SK-N-SH treated with all-trans-retinoic acid at 6 μM for 48 hours (cell line): ENCODE measurements around the gene DPYSL3.
A peak's percentile ranks its signal among the peaks of the same experiment; 100 is the strongest.

ENCODE experiments used
- ATAC-seq: fragments of 200-7000 bp; cut with Tn5 transposase; 3 replicates; pipeline ENCODE4 v1.9.1; 2020; ENCODE audit warnings: mild to moderate bottlenecking, moderate library complexity
- ARNTL ChIP-seq: fragments of 450-650 bp; formaldehyde crosslinking; IDR thresholded peaks from 2 replicates; pipeline ENCODE4 v1.5.0; 2020; ENCODE audit warnings: low read depth, mild to moderate bottlenecking, moderate library complexity, borderline replicate concordance
- BACH2 ChIP-seq: fragments of 250-450 bp; sonication (Bioruptor Pico); IDR thresholded peaks from 2 replicates; pipeline ENCODE4 v1.9.0; 2021; ENCODE audit warnings: mild to moderate bottlenecking, borderline replicate concordance
- CSDC2 ChIP-seq: fragments of 250-450 bp; sonication (Bioruptor Pico); IDR thresholded peaks from 2 replicates; pipeline ENCODE4 v1.5.0; 2020; ENCODE audit warnings: mild to moderate bottlenecking, moderate library complexity
- CSRNP3 ChIP-seq: fragments of 250-450 bp; sonication (Bioruptor Pico); IDR thresholded peaks from 2 replicates; pipeline ENCODE4 v1.5.1; 2021; ENCODE audit warnings: mild to moderate bottlenecking, moderate library complexity
- ESRRG ChIP-seq: fragments of 250-450 bp; sonication (Bioruptor Pico); IDR thresholded peaks from 2 replicates; pipeline ENCODE4 v1.6.1; 2021; ENCODE audit warnings: mild to moderate bottlenecking
- GLIS3 ChIP-seq: fragments of 250-450 bp; sonication (Bioruptor Pico); IDR thresholded peaks from 2 replicates; pipeline ENCODE4 v1.5.0; 2020; ENCODE audit warnings: mild to moderate bottlenecking, moderate library complexity
- ISL1 ChIP-seq: fragments of 250-450 bp; sonication (Bioruptor Pico); IDR thresholded peaks from 2 replicates; pipeline ENCODE4 v2.1.2; 2022; ENCODE audit warnings: mild to moderate bottlenecking, moderate library complexity
- OSR1 ChIP-seq: fragments of 250-450 bp; sonication (Bioruptor Pico); IDR thresholded peaks from 2 replicates; pipeline ENCODE4 v1.8.0; 2022; ENCODE audit warnings: moderate library complexity, mild to moderate bottlenecking, inconsistent platforms
- PATZ1 ChIP-seq: fragments of 250-450 bp; sonication (Bioruptor Pico); IDR thresholded peaks from 2 replicates; pipeline ENCODE4 v1.8.0; 2020; ENCODE audit warnings: mild to moderate bottlenecking, moderate library complexity, borderline replicate concordance
- POU6F1 ChIP-seq: fragments of 250-450 bp; sonication (Bioruptor Pico); IDR thresholded peaks from 2 replicates; pipeline ENCODE4 v1.8.0; 2021; ENCODE audit warnings: low read depth, mild to moderate bottlenecking, moderate library complexity, borderline replicate concordance
- PPARA ChIP-seq: fragments of 250-450 bp; sonication (Bioruptor Pico); IDR thresholded peaks from 2 replicates; pipeline ENCODE4 v1.5.0; 2020; ENCODE audit warnings: mild to moderate bottlenecking, borderline replicate concordance
- RARB ChIP-seq: fragments of 250-450 bp; sonication (Bioruptor Pico); IDR thresholded peaks from 2 replicates; pipeline ENCODE4 v1.8.0; 2021; ENCODE audit warnings: mild to moderate bottlenecking, moderate library complexity
- SNAI2 ChIP-seq: fragments of 250-450 bp; sonication (Bioruptor Pico); IDR thresholded peaks from 2 replicates; pipeline ENCODE4 v1.5.0; 2020; ENCODE audit warnings: mild to moderate bottlenecking, moderate library complexity
- TCF4 ChIP-seq: fragments of 250-450 bp; sonication (Bioruptor Pico); IDR thresholded peaks from 2 replicates; pipeline ENCODE4 v1.8.0; 2021; ENCODE audit warnings: mild to moderate bottlenecking, moderate library complexity, borderline replicate concordance
- TOX ChIP-seq: fragments of 250-450 bp; sonication (Bioruptor Pico); IDR thresholded peaks from 2 replicates; pipeline ENCODE4 v1.8.0; 2021; ENCODE audit warnings: mild to moderate bottlenecking, moderate library complexity, borderline replicate concordance
- TSHZ2 ChIP-seq: fragments of 250-450 bp; sonication (Bioruptor Pico); IDR thresholded peaks from 2 replicates; pipeline ENCODE4 v1.5.0; 2020; ENCODE audit warnings: mild to moderate bottlenecking, moderate library complexity
- ZC3H10 ChIP-seq: fragments of 250-450 bp; sonication (Bioruptor Pico); IDR thresholded peaks from 2 replicates; pipeline ENCODE4 v1.5.1; 2021; ENCODE audit warnings: mild to moderate bottlenecking, moderate library complexity
- ZFP3 ChIP-seq: fragments of 250-450 bp; sonication (Bioruptor Pico); IDR thresholded peaks from 2 replicates; pipeline ENCODE4 v1.5.0; 2020; ENCODE audit warnings: mild to moderate bottlenecking, moderate library complexity
- ZFP30 ChIP-seq: fragments of 450-650 bp; formaldehyde crosslinking; IDR thresholded peaks from 2 replicates; pipeline ENCODE4 v1.5.0; 2022; ENCODE audit warnings: mild to moderate bottlenecking, moderate library complexity
- ZNF565 ChIP-seq: fragments of 450-650 bp; formaldehyde crosslinking; conservative IDR thresholded peaks from 2 replicates; pipeline ENCODE4 v1.5.0; 2020; ENCODE audit warnings: low read depth, mild to moderate bottlenecking, moderate library complexity
- ZNF70 ChIP-seq: fragments of 450-650 bp; formaldehyde crosslinking; IDR thresholded peaks from 2 replicates; pipeline ENCODE4 v1.5.0; 2020; ENCODE audit warnings: mild to moderate bottlenecking, moderate library complexity
- ZNF8 ChIP-seq: fragments of 450-650 bp; formaldehyde crosslinking; IDR thresholded peaks from 2 replicates; pipeline ENCODE4 v1.5.0; 2020; ENCODE audit warnings: mild to moderate bottlenecking, moderate library complexity
- TF ChIP-seq, protein P1 (sequence below): fragments of 250-450 bp; sonication (Bioruptor Pico); IDR thresholded peaks from 2 replicates; pipeline ENCODE4 v1.5.1; 2020; ENCODE audit warnings: low read depth, mild to moderate bottlenecking, moderate library complexity

Gene DPYSL3

GRCh38 chr5:147555176-147555575 is 45.3 kb upstream of the DPYSL3 start:
- ATAC-seq = no peak
- TF ChIP-seq TSHZ2 (CRISPR knock-in tag) (no peak), ZC3H10 (CRISPR knock-in tag) (no peak), ZFP30 (no peak)

GRCh38 chr5:147554261-147554817 is 44.5 kb upstream of the DPYSL3 start:
- ATAC-seq = peak; percentile 89
- TF ChIP-seq ZFP3 (CRISPR knock-in tag) = peak; percentile 58; the same call in 1 of the 2 replicates
- 0 out of 2 replicates have a peak, but pooled peaks have one; percentile 26 for TF ChIP-seq TSHZ2 (CRISPR knock-in tag)
- TF ChIP-seq CSRNP3 (CRISPR knock-in tag) = peak; percentile 43; the same call in 1 of the 2 replicates
- TF ChIP-seq BACH2 (CRISPR knock-in tag) = no peak
- 0 out of 2 replicates have a peak, but pooled peaks have one; percentile 74 for TF ChIP-seq ESRRG (CRISPR knock-in tag)
- peak; percentile 65; the same call in 1 of the 2 replicates for TF ChIP-seq ZFP30
- TF ChIP-seq PATZ1 (CRISPR knock-in tag) = peak; percentile 81; the same call in 1 of the 2 replicates
- no peak for TF ChIP-seq OSR1 (CRISPR knock-in tag)
- TF ChIP-seq ISL1 (CRISPR knock-in tag) = peak; percentile 99
- TF ChIP-seq ZNF8 (CRISPR knock-in tag) = peak; percentile 50; the same call in 1 of the 2 replicates
- no peak for TF ChIP-seq GLIS3 (CRISPR knock-in tag)
- TF ChIP-seq PPARA (CRISPR knock-in tag) = no peak
- TF ChIP-seq ZNF565 = no peak
- no peak for TF ChIP-seq RARB (CRISPR knock-in tag)
- no peak for TF ChIP-seq SNAI2 (CRISPR knock-in tag)
- TF ChIP-seq TCF4 (CRISPR knock-in tag) = peak; percentile 87
- 0 out of 2 replicates have a peak, but pooled peaks have one; percentile 71 for TF ChIP-seq CSDC2 (CRISPR knock-in tag)
- TF ChIP-seq POU6F1 = peak; percentile 87; the same call in 1 of the 2 replicates
- TF ChIP-seq TOX = 0 out of 2 replicates have a peak, but pooled peaks have one; percentile 56
- TF ChIP-seq ZC3H10 (CRISPR knock-in tag) = peak; percentile 72; the same call in 1 of the 2 replicates
- TF ChIP-seq, protein P1, sequence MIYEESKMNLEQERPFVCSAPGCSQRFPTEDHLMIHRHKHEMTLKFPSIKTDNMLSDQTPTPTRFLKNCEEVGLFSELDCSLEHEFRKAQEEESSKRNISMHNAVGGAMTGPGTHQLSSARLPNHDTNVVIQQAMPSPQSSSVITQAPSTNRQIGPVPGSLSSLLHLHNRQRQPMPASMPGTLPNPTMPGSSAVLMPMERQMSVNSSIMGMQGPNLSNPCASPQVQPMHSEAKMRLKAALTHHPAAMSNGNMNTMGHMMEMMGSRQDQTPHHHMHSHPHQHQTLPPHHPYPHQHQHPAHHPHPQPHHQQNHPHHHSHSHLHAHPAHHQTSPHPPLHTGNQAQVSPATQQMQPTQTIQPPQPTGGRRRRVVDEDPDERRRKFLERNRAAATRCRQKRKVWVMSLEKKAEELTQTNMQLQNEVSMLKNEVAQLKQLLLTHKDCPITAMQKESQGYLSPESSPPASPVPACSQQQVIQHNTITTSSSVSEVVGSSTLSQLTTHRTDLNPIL (CRISPR knock-in tag) = peak; percentile 92
- no peak for TF ChIP-seq ZNF70 (CRISPR knock-in tag)
- TF ChIP-seq ARNTL (CRISPR knock-in tag) = no peak

GRCh38 chr5:147553817-147554216 is 43.9 kb upstream of the DPYSL3 start:
- ATAC-seq = peak; percentile 39
